H1 (cell line): ENCODE measurements around the gene GEMIN7.

Experiments used
- BCL11A ChIP-seq, 2 experiments: IDR thresholded peaks; one replicate each; pipeline ENCODE4 v1.6.1; 2011; ENCODE audit warnings: low read depth in 2 of 2, low read length in 2 of 2, mild to moderate bottlenecking in 2 of 2
- CEBPB ChIP-seq: IDR thresholded peaks from 2 replicates; pipeline ENCODE4 v1.6.1; 2012; ENCODE audit warnings: low read depth, low read length
- CHD1 ChIP-seq: IDR thresholded peaks from 2 replicates; pipeline ENCODE4 v1.6.1; 2012; ENCODE audit warnings: low read depth, low read length, improper control_type of control experiment
- CTCF ChIP-seq, 3 experiments: IDR thresholded peaks; 1 replicate in 2 of 3; 2 replicates in 1 of 3; pipeline versions ENCODE4 v1.5.1 to v1.6.1; 2011; ENCODE audit warnings: low read length in 3 of 3, mild to moderate bottlenecking in 3 of 3, inconsistent platforms in 2 of 3, low read depth in 1 of 3, moderate library complexity in 1 of 3; ENCODE audit not compliant: insufficient read depth in 1 of 3; ENCODE audit errors: control extremely low read depth in 1 of 3
- EGR1 ChIP-seq: IDR thresholded peaks from 2 replicates; pipeline ENCODE4 v1.6.1; 2011; ENCODE audit warnings: low read depth, low read length, borderline replicate concordance
- JUND ChIP-seq: IDR thresholded peaks from 2 replicates; pipeline ENCODE4 v1.6.1; 2011; ENCODE audit warnings: mild to moderate bottlenecking, improper control_type of control experiment, low read length
- PHF8 ChIP-seq: fragments of 200-600 bp; sonication (generic); conservative IDR thresholded peaks from 2 replicates; pipeline ENCODE4 v1.7.1; 2012; ENCODE audit warnings: low read depth, mild to moderate bottlenecking, inconsistent platforms, low read length, moderate library complexity
- POU5F1 ChIP-seq: IDR thresholded peaks from 2 replicates; pipeline ENCODE4 v1.6.1; 2011; ENCODE audit warnings: low read depth, mild to moderate bottlenecking, low read length, moderate library complexity
- SP1 ChIP-seq: IDR thresholded peaks from 2 replicates; pipeline ENCODE4 v1.6.1; 2011; ENCODE audit warnings: low read depth, low read length
- TAF1 ChIP-seq: IDR thresholded peaks from 2 replicates; pipeline ENCODE4 v1.6.1; 2011; ENCODE audit warnings: mild to moderate bottlenecking, low read depth, low read length
- TCF12 ChIP-seq: IDR thresholded peaks from 2 replicates; pipeline ENCODE4 v1.6.1; 2011; ENCODE audit warnings: low read depth, mild to moderate bottlenecking, low read length
- YY1 ChIP-seq: IDR thresholded peaks from 2 replicates; pipeline ENCODE4 v1.6.1; 2011; ENCODE audit warnings: low read depth, mild to moderate bottlenecking, low read length

- TF ChIP-seq TAF1 = no peak
- no peak for TF ChIP-seq CHD1
- TF ChIP-seq CEBPB = no peak
- TF ChIP-seq BCL11A (IDR thresholded peaks at IDR 0.05; ENCODE audit: low read depth in 2 of 2, low read length in 2 of 2) = no peak
- TF ChIP-seq TCF12 = no peak
- TF ChIP-seq POU5F1 = no peak
- TF ChIP-seq CTCF (IDR thresholded peaks at IDR 0.05; ENCODE audit: control extremely low read depth in 1 of 3, insufficient read depth in 1 of 3, low read depth in 1 of 3, low read length in 3 of 3) = peak in 2 of 3 experiments; percentile 6 to 17; a peak in 1 of 4 replicates
- no peak for TF ChIP-seq EGR1
- TF ChIP-seq YY1 = no peak
- no peak for TF ChIP-seq JUND
- no peak for TF ChIP-seq PHF8
- TF ChIP-seq SP1 = no peak
Observed at GRCh38 chr19:45071969-45072790, 6.9 kb upstream of the GEMIN7 start.
